T follicular helper cell (primary cell): Measurements from ENCODE around the gene HNRNPK.
"Not testable (repeated sequence)": the region's sequence is repeated elsewhere in the genome, so short reads cannot be mapped to it uniquely, and the experiment has no call there.

Experiments used
- DNase-seq: peaks from one replicate; pipeline ENCODE4 v3.0.0-alpha.2; 2020; ENCODE audit warnings: low read depth

HNRNPK gene

GRCh38 chr9:83977196-83977595 lies 2.8 kb downstream of the HNRNPK start:
- no peak for DNase-seq

DNA sequence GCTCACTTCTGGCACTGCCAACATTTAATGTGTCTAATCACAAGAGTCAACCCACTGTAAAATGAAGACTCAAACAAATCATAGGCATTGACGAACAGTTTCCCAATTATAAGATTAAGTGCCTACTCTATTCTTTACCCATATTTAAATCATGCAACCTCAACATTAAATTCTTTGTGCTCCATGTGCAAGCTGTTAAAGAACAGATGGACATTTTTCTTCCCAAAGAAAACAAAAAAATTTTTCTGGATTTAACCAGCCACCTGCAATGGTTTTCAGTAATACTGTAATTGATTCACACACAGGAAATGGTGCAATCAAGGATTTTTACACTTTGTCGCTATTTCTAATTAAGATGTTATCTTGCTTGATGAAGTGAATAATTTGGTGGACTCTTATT lies 3.6 kb downstream of the HNRNPK start:
- no peak for DNase-seq

GRCh38 chr9:83975300-83975699 lies 4.7 kb downstream of the HNRNPK start:
- no peak for DNase-seq

DNA sequence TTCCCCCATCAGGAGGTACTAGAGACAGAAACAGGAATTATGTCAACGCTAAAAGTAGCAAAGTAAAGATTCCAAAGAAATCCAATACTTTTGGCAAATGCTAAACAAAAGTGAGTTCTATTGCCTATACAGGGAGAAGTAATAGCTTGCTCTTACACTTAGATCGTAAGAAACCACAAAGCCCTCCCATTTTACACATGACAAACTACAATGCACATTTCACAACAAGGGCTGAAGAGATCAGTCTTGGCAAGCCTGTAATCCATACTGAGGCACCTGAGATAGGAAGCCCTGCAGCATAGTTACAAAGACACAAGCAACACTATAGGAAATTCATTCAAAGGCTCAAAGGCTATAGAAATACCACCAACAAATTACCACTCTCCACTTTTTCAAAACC lies 7.7 kb downstream of the HNRNPK start:
- DNase-seq, result no peak

DNA sequence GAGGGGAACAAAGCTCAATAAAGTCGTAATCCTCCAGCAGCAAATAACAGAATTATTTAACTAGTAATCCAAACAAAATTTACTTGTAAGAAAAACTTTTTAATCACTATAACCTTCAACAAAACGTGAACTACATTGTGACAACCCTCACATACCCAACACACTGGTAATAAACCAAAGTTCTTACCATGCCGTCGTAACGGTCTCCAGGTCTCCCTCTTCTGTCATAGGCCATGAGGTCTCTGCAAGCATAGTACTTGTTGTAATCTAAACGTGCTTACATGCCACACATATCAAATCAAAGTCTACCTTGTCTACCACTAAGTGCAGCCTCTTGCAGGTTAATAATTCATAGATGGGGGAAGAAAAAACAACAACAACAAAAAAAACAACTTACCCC lies 8.5 kb downstream of the HNRNPK start:
- DNase-seq, result no peak

- DNase-seq, result no peak
Measured at GRCh38 chr9:83969602-83970001, 10.4 kb downstream of the HNRNPK start.

GRCh38 chr9:83967073-83967472 lies 12.9 kb downstream of the HNRNPK start:
- DNase-seq, result no peak

DNA sequence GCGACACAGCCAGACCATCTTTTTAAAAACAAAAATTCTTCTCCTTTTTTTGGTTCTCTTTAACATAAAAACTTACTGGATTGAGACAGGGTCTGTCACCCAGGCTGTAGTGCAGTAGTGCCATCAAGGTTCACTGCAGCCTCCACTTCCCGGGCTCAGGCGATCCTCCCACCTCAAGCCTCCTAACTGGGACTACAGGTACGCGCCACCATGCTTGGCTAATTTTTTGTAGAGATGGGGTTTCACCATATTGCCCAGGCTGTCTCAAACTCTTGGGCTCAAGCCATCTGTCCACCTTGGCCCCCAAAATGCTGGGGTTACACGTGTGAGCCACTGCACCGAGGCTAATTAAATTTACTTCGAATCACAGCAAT lies 13.8 kb downstream of the HNRNPK start:
- no peak for DNase-seq

- DNase-seq, result no peak
Measured at GRCh38 chr9:83965350-83966208, 14.4 kb downstream of the HNRNPK start.

DNA sequence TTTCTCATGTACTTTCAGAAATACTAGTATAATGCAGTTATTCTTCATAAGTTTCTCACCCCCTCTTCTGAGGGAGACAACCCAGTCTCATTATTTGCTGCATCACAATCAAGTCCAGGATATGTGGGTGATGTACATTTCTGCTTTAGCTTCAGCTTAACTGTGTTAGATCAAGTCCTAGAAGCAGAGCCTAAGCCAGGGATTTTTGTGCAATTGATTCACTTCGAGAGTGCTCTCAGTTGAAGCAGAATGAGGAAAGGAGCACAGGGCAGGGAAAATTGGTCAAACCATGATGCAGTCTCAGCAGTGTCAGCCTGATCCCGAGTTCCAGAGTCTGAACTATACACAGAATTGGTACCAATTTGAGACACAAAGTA lies 15.1 kb downstream of the HNRNPK start:
- DNase-seq, result no peak

DNA sequence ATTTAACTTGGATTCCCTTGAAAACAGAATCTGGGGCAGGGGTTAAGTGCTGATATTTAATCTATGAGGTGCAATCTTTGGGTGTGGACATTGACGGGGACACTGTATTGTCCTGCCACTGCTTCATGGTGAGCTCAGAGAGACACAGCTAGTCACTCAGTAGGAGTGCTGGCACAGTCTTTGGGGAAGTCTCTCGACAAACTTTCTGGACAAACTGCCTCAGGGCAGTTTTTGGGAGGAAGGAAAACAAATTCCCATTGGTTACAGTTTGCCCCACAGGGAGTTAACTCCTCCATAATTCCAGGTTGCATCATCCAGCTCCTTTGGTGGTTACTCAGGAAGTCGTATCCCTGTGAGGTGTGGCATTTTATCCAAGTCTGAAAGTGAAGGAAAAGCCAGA lies 17.9 kb downstream of the HNRNPK start:
- no peak for DNase-seq

DNA sequence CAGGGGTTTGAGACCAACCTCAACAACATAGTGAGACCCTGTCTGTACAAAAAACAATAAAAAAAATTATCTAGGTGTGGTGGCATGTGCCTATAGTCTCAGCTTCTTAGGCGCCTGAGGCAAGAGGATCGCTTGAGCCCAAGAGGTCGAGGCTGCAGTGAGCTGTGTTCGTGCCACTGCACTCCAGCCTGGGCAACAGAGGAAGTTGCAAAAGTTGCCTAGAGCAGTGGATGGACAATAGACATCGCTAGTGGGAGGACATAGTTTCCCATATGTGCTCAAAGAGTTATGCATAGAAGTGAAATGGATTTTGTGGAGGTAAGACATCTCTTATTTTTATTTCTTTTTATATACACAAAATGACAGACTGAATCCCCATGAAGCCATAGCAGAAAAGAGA lies 19.0 kb downstream of the HNRNPK start:
- no peak for DNase-seq

DNA sequence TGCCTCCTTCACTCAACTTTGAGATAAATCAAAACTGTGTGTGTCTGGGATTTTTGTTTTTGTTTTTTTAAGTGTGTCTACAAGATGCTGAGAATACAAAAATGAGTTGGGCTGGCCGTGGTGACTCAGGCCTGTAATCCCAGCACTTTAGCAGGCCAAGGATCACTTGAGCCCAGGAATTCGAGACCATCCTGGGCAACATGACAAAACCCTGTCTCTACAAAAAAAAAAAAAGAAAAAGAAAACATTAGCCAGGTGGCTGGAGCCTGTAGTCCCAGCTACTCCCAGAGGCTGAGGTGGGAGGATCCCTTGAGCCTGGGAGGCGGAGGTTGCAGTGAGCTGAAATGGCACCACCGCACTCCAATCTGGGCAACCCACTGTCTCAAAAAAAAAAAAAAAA lies 21.0 kb downstream of the HNRNPK start:
- no peak for DNase-seq

DNA sequence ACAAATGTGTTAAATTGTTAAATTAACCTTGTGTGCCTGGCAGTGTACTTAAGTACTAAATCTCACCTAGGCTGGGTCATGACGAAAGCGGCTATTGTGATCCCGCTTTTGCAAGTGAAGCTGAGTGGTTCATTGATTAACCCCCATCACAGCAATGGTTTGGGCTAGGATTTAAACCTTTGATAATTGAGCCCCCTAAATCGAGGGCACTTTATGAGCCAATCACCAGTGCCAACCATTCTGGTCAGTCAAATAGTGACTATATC lies 22.8 kb downstream of the HNRNPK start:
- DNase-seq, result no peak

- DNase-seq, result peak; percentile 45
Measured at GRCh38 chr9:83956436-83957247, 23.4 kb downstream of the HNRNPK start.

DNA sequence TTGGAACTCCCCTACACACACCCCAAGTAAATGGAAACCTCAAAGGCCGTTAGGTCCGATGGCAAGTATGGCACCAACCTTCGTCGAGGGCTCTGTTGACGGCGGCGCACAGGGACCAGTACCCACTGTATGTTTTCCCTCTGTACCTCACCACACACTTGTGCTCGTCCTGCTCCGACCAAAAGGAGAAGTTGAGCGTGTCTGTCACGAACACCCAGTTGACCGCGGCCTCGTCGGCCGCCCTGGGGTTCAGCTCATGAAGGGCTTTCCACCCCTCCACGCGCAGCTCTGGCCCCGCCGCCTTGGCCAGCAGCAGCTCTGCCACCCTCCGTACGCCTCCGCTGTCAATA lies 24.0 kb downstream of the HNRNPK start:
- DNase-seq, result no peak

DNA sequence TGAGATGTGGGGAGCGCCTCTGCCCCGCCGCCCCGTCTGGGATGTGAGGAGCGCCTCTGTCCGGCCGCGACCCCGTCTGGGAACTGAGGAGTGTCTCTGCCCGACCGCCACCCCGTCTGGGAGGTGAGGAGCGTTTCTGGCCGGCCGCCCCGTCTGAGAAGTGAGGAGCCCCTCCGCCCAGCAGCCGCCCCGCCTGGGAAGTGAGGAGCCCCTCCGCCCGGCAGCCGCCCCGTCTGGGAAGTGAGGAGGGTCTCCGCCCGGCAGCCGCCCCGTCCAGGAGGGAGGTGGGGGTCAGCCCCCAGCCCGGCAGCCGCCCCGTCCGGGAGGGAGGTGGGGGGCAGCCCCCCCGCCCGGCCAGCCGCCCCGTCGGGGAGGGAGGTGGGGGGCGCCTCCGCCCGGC lies 31.9 kb downstream of the HNRNPK start:
- DNase-seq, result not testable (repeated sequence)

DNA sequence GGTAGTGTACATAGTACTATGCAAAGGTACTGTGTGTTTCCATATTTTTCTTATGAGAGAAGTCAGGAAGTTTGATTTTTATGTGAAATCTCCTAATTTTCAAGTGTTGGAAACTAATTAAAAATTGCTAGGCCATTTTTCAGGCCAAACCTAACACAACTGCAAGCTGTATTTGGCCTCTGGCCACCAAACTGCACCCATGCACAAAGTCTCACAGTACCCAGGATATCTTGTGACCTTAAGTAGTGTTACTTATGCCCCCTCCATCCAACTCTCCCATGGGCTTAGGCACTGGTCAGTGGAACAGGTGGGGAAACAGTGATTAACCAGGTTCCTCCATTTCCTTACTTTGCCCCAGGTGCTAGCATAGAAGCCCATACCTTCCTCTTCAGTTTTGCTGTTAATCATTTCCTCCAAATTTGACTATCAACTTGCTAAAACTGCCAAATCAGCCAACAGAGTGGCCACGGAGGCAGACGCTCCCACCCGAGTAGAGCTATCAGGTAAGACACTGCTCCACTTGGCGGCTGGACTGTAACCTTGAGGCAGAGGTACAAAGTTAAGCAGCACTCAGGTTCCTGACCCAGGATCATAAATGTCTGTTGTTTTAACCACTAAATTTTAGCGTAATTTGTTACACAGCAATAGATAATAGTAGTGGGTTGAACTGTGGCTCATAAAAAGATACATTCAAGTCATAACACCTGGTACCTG lies 39.3 kb downstream of the HNRNPK start:
- no peak for DNase-seq

DNA sequence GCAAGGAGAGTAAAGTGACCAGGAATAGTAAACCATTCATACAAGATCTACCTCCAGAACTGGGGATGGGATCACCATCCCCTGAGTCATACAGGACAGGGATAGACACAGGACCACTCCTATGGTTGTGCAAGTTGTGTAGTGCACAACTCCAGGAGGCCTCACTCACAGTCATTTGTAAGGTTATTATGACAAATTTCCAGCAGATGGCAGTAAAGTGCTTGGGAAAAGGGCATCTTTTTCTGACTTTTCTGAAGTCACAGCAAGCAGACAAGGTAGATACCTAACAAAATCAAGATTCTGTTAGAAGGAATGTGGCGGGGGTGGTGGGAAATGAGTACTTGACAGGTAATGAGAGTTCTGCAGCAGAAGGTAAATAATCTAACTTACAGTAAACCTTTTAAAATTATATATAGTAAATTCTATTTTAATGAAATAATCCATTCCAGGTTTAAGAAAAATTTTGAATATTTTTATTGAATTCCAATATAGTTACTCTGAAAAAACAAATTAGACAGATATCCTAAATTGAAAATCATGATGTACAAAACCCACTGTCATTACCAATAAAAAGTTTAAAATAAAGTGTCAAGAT lies 42.1 kb downstream of the HNRNPK start:
- DNase-seq, result no peak

GRCh38 chr9:83936523-83936922 lies 43.5 kb downstream of the HNRNPK start:
- no peak for DNase-seq

GRCh38 chr9:83935276-83935935 lies 44.6 kb downstream of the HNRNPK start:
- no peak for DNase-seq
